OCI-LY3 (cell line): Measurements from ENCODE around the gene RUSF1.

Source experiments
- CTCF ChIP-seq: fragments of 200-600, 300-600 bp; sonication (generic); IDR thresholded peaks from 2 replicates; pipeline ENCODE4 v1.5.1; 2014; ENCODE audit warnings: antibody characterized with exemption, low read length, low read depth
- EZH2phosphoT487 ChIP-seq: fragments of 200-600 bp; shearing (Covaris generic); IDR thresholded peaks from 2 replicates; pipeline ENCODE4 v1.6.1; 2018; ENCODE audit warnings: antibody characterized with exemption, mixed run types, low read depth

- TF ChIP-seq CTCF (no peak), EZH2phosphoT487 (no peak)
Observed at GRCh38 chr16:31466381-31466841, 41.8 kb downstream of the RUSF1 start.
